AG04450 (cell line): ENCODE results near the gene IRF2BPL. TPM values are rescaled to one million over a fixed set of nuclear protein-coding genes. Genes with fewer than 3 reads are reported as not detected.

Source experiments
- CTCF ChIA-PET: fragments of 300-600, 350-600 bp; formaldehyde crosslinking; extraction: SDS; loops from one replicate; lab custom pipeline; 2022; ENCODE audit warnings: antibody characterized with exemption, inconsistent platforms; lab: Charles Lee
- POLR2A ChIA-PET: fragments of 350-600 bp; formaldehyde crosslinking; extraction: SDS; loops from one replicate; lab custom pipeline; 2021; ENCODE audit warnings: antibody characterized with exemption, inconsistent platforms; lab: Yijun Ruan, JAX
- DNase-seq: peaks from one replicate; pipeline ENCODE4 v3.0.0-alpha.2; 2011; ENCODE audit warnings: low read depth, low spot score
- H3K27ac ChIP-seq: one replicate; pipeline ENCODE4 v1.5.1; 2012; ENCODE audit warnings: low read depth, low read length, control low read depth
- H3K27me3 ChIP-seq: one replicate; pipeline ENCODE4 v1.6.0; 2012; ENCODE audit warnings: low read length; ENCODE audit not compliant: control insufficient read depth, insufficient read depth
- H3K4me3 ChIP-seq: 2 replicates; pipeline ENCODE4 v1.5.1; 2011; ENCODE audit warnings: mild to moderate bottlenecking, low read depth, low read length, control low read depth
- H3K9me3 ChIP-seq: 2 replicates; pipeline ENCODE4 v1.5.1; 2012; ENCODE audit warnings: low read length; ENCODE audit not compliant: control insufficient read depth, insufficient read depth
- polyA plus RNA-seq: library from polyadenylated mRNA; depleted of rRNA; stranded (reverse); fragments of >200 nt; gene quantifications from 2 replicates; pipeline ENCODE4 v1.2.3, GENCODE V29; 2011
- TF ChIP-seq, protein P1 (sequence below): IDR thresholded peaks from 2 replicates; pipeline ENCODE4 v1.5.1; 2011; ENCODE audit warnings: low read depth, low read length, control low read depth, inconsistent platforms

The IRF2BPL gene
- polyA plus RNA-seq, 1 experiment = 17.1 TPM

DNA sequence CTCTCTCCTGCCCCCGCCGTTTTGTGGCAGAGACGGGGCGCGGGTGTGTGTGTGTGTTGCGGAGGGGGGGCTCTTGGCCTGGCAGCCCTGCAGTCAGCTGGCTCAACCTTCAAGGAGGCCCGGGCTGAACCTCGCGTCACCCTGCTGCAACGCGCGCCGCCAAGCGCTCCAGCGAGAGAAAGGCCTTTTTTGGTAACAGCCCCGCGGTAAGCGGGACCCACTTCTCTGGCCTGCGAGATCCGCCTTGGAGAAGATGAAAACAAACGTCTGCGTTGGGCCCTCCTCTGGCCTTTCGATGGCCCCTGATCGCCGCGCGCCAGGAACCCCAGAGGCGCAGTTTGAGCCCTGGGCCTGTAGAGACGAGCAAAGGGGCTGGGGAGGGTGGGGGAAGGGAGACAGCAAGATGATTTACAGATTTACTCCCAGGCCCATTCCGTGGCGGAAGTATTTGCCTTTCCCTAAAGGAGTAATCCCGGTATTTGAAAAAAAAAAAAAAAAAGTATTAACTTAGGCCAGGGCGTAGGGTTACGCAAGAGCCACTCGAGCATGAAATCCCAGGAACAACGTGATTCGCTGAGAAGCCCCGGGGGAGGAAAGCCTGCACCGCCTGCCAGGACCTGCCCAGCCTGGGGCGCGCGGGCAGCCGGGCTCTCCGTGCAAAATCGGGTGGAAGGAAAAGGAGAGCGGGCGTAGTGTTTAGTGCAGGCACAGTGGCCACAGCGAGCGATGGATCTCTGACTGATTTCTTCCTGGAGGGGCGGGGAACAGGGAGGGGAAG, 4.5 kb upstream of the IRF2BPL start:
- Histone ChIP-seq H3K9me3 (no peaks in the 10 kb centered on the region; the same call in 1 of the 2 replicates), H3K27ac (peak overlapping the region; percentile 100), H3K4me3 (peak overlapping the region; percentile 66), H3K27me3 (no peaks in the 10 kb centered on the region)
- DNase-seq = peak; percentile 95
- CTCF ChIA-PET = interaction anchor here (1.0 to 5.2 kb wide), 3 partner anchors 21 to 120 kb away, joined by 3 to 27 read pairs (median 6); no protein-coding TSS in a partner anchor
- TF ChIP-seq, protein P1, sequence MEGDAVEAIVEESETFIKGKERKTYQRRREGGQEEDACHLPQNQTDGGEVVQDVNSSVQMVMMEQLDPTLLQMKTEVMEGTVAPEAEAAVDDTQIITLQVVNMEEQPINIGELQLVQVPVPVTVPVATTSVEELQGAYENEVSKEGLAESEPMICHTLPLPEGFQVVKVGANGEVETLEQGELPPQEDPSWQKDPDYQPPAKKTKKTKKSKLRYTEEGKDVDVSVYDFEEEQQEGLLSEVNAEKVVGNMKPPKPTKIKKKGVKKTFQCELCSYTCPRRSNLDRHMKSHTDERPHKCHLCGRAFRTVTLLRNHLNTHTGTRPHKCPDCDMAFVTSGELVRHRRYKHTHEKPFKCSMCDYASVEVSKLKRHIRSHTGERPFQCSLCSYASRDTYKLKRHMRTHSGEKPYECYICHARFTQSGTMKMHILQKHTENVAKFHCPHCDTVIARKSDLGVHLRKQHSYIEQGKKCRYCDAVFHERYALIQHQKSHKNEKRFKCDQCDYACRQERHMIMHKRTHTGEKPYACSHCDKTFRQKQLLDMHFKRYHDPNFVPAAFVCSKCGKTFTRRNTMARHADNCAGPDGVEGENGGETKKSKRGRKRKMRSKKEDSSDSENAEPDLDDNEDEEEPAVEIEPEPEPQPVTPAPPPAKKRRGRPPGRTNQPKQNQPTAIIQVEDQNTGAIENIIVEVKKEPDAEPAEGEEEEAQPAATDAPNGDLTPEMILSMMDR = 0 out of 2 replicates have a peak, but pooled peaks have one; percentile 22
- POLR2A ChIA-PET = interaction anchor here (0.7 to 3.9 kb wide), 9 partner anchors 9 to 129 kb away, joined by 3 to 38 read pairs (median 12); no protein-coding TSS in a partner anchor

DNA sequence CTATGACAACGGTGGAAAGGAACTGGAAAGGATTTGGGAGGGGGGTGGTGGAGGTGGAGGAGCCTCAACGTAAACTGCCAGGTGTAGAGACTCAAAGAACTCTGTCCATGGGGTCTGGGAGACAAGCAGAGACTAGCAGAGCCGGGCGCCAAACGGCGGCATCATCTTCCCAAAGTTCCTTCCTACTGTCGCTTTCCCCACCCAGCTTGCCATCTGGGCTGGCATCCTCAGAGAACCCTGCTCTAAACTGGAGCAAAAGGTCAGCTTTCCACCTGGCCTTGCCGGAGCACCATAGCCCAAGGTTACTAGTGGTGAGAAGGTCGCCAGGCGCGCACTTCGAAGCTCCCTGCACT, 4.0 kb upstream of the IRF2BPL start:
- TF ChIP-seq, protein P1 = no peak
- Histone ChIP-seq H3K27me3 (no peaks in the 10 kb centered on the region), H3K9me3 (no peaks in the 10 kb centered on the region; the same call in 1 of the 2 replicates), H3K4me3 (peak overlapping the region; percentile 66), H3K27ac (peak overlapping the region; percentile 100)
- ChIA-PET CTCF (interaction anchor here (0.5 to 12.2 kb wide), 5 partner anchors 21 to 268 kb away, joined by 4 to 156 read pairs (median 6); no protein-coding TSS in a partner anchor), POLR2A (interaction anchor here (0.7 to 3.9 kb wide), 5 partner anchors 9 to 128 kb away, joined by 4 to 38 read pairs (median 20); no protein-coding TSS in a partner anchor)
- DNase-seq = no peak

GRCh38 chr14:77031759-77032490, 3.4 kb upstream of the IRF2BPL start:
- no peaks in the 10 kb centered on the region; the same call in 1 of the 2 replicates for H3K9me3 ChIP-seq
- H3K27me3 ChIP-seq = no peaks in the 10 kb centered on the region
- no peak for DNase-seq
- ChIA-PET POLR2A (interaction anchor here (0.7 to 3.9 kb wide), 7 partner anchors 10 to 128 kb away, joined by 4 to 38 read pairs (median 5); no protein-coding TSS in a partner anchor), CTCF (interaction anchor here (0.5 to 12.2 kb wide), 7 partner anchors 22 to 268 kb away, joined by 3 to 156 read pairs (median 4); no protein-coding TSS in a partner anchor)
- H3K4me3 ChIP-seq = peak overlapping the region; percentile 66
- TF ChIP-seq, protein P1 = no peak
- peak overlapping the region; percentile 100 for H3K27ac ChIP-seq

- Histone ChIP-seq H3K9me3 (peaks cover 2% of the 10 kb centered on the region; the same call in 1 of the 2 replicates), H3K4me3 (peak overlapping the region; percentile 94), H3K27ac (peak overlapping the region; percentile 99), H3K27me3 (no peaks in the 10 kb centered on the region)
- TF ChIP-seq, protein P1 = peak; percentile 27
- no peak for DNase-seq
- ChIA-PET POLR2A (interaction anchor here (0.6 to 6.5 kb wide), 10 partner anchors 9 to 152 kb away, joined by 3 to 146 read pairs (median 6); no protein-coding TSS in a partner anchor), CTCF (interaction anchor here (0.6 to 12.2 kb wide), 10 partner anchors 12 to 152 kb away, joined by 3 to 156 read pairs (median 6); no protein-coding TSS in a partner anchor)
Observed at GRCh38 chr14:77027538-77028383, 747 bp downstream of the IRF2BPL start.
